HCT116 (cell line): Measurements from ENCODE around the gene SLC38A6. TPM values are rescaled to one million over a fixed set of nuclear protein-coding genes. Genes with fewer than 3 reads are reported as not detected.

Experiments
- ATAC-seq: fragments of 200-7000 bp; cut with Tn5 transposase; 2 replicates; pipeline ENCODE4 v1.9.1; 2020; ENCODE audit warnings: mild to moderate bottlenecking, moderate library complexity
- BruUV-seq: library from RNA; stranded (reverse); fragments of 400-500 nt; replicated peaks from 2 replicates; lab custom pipeline; 2021; lab: Mats Ljungman, UMichigan
- CTCF ChIA-PET: fragments of 300-600 bp; sonication (Branson Sonifier 250); formaldehyde crosslinking; loops from one replicate; lab custom pipeline; 2021; ENCODE audit warnings: antibody characterized with exemption; lab: Charles Lee
- POLR2A ChIA-PET: fragments of 300-600, 350-600 bp; sonication (Branson Sonifier 250); formaldehyde crosslinking; loops from one replicate; lab custom pipeline; 2021; ENCODE audit warnings: antibody characterized with exemption; lab: Charles Lee
- RAD21 ChIA-PET, 2 experiments: fragments of 300-600 bp; sonication (Branson Sonifier 250); formaldehyde crosslinking; loops; one replicate each; lab custom pipeline; 2023; ENCODE audit warnings: low total read pairs in 2 of 2; ENCODE audit not compliant: uncharacterized antibody in 2 of 2, unreplicated experiment in 2 of 2, low non-redundant PET in 1 of 2; lab: Charles Lee
- DNase-seq: peaks from one replicate; pipeline ENCODE4 v3.0.0-alpha.2; 2010; ENCODE audit warnings: low read depth, low spot score
- H2AFZ ChIP-seq: fragments of 200-600 bp; shearing (Covaris generic), sonication (generic); 2 replicates; pipeline ENCODE4 v1.6.1; 2017; ENCODE audit warnings: low read depth, mixed run types, mixed read lengths, antibody characterized with exemption, low read length; ENCODE audit not compliant: poor library complexity, severe bottlenecking
- H3K27ac ChIP-seq: 2 replicates; pipeline ENCODE4 v1.5.1; 2012; ENCODE audit warnings: low read depth, low read length
- H3K27me3 ChIP-seq: fragments of 200-600 bp; sonication (generic); 2 replicates; pipeline ENCODE4 v1.6.1; 2016; ENCODE audit warnings: mixed run types, low read length, mixed read lengths; ENCODE audit not compliant: insufficient read depth
- H3K36me3 ChIP-seq, 2 experiments: fragments of 200-500 bp in 1 of 2; fragments of 200-600 bp in 1 of 2; sonication (Bioruptor generic) in 1 of 2; sonication (generic) in 1 of 2; 2 replicates each; pipeline versions ENCODE4 v1.5.1 to v1.6.1; 2014 to 2016; ENCODE audit warnings: low read length in 2 of 2, inconsistent platforms in 1 of 2, mixed read lengths in 1 of 2, mixed run types in 1 of 2; ENCODE audit not compliant: insufficient read depth in 2 of 2, control insufficient read depth in 1 of 2
- H3K4me1 ChIP-seq, 2 experiments: fragments of 200-600 bp in 1 of 2; sonication (generic) in 1 of 2; 2 replicates each; pipeline versions ENCODE4 v1.5.1 to v1.6.1; 2012 to 2017; ENCODE audit warnings: low read length in 2 of 2, inconsistent platforms in 1 of 2, mild to moderate bottlenecking in 1 of 2, mixed read lengths in 1 of 2, mixed run types in 1 of 2, moderate library complexity in 1 of 2; ENCODE audit not compliant: insufficient read depth in 2 of 2, control insufficient read depth in 1 of 2
- H3K4me2 ChIP-seq: fragments of 200-600 bp; sonication (generic); 2 replicates; pipeline ENCODE4 v1.6.1; 2017; ENCODE audit warnings: mixed run types, low read length, mixed read lengths
- H3K4me3 ChIP-seq, 2 experiments: fragments of 200-600 bp in 1 of 2; sonication (generic) in 1 of 2; replicated peaks in 1 of 2; 2 replicates each; pipeline ENCODE4 v1.5.1; 2011 to 2016; ENCODE audit warnings: low read length in 2 of 2, control low read depth in 1 of 2, low read depth in 1 of 2, mild to moderate bottlenecking in 1 of 2, mixed read lengths in 1 of 2, mixed run types in 1 of 2
- H3K79me2 ChIP-seq: fragments of 200-600 bp; sonication (generic); 2 replicates; pipeline ENCODE4 v1.6.1; 2017; ENCODE audit warnings: mild to moderate bottlenecking, mixed run types, low read length, moderate library complexity, mixed read lengths; ENCODE audit not compliant: insufficient read depth
- H3K9ac ChIP-seq: fragments of 200-600 bp; sonication (generic); 2 replicates; pipeline ENCODE4 v1.6.1; 2016; ENCODE audit warnings: low read length, mixed read lengths
- H3K9me2 ChIP-seq: fragments of 200-600 bp; sonication (generic), shearing (Covaris generic); 2 replicates; pipeline ENCODE4 v1.6.1; 2017; ENCODE audit warnings: mixed run types, mild to moderate bottlenecking, moderate library complexity; ENCODE audit not compliant: insufficient read depth
- H3K9me3 ChIP-seq, 2 experiments: fragments of 200-500 bp in 1 of 2; fragments of 200-600 bp in 1 of 2; sonication (Bioruptor generic) in 1 of 2; sonication (generic) in 1 of 2; 2 replicates each; pipeline ENCODE4 v1.6.1; 2014 to 2017; ENCODE audit warnings: low read length in 2 of 2, mixed read lengths in 2 of 2, inconsistent platforms in 1 of 2, low read depth in 1 of 2, mild to moderate bottlenecking in 1 of 2, mixed run types in 1 of 2, moderate library complexity in 1 of 2; ENCODE audit not compliant: control insufficient read depth in 1 of 2, insufficient read depth in 1 of 2
- H4K20me1 ChIP-seq: fragments of 200-600 bp; sonication (generic), shearing (Covaris generic); 2 replicates; pipeline ENCODE4 v1.6.1; 2017; ENCODE audit warnings: mixed run types, mild to moderate bottlenecking, moderate library complexity; ENCODE audit not compliant: insufficient read depth
- ATF3 ChIP-seq: IDR thresholded peaks from 2 replicates; pipeline ENCODE4 v1.6.1; 2012
- CBX3 ChIP-seq: IDR thresholded peaks from 2 replicates; pipeline ENCODE4 v1.6.1; 2012; ENCODE audit warnings: low read depth
- CTCF ChIP-seq, 3 experiments: fragments of 200-600 bp in 1 of 3; sonication (generic) in 1 of 3; IDR thresholded peaks in 2 of 3; conservative IDR thresholded peaks in 1 of 3; 2 replicates each; pipeline ENCODE4 v1.5.1; 2012 to 2017; ENCODE audit warnings: low read depth in 2 of 3, low read length in 2 of 3, antibody characterized with exemption in 1 of 3, borderline replicate concordance in 1 of 3, control low read depth in 1 of 3, mild to moderate bottlenecking in 1 of 3, mixed read lengths in 1 of 3, mixed run types in 1 of 3, moderate library complexity in 1 of 3; ENCODE audit not compliant: insufficient read depth in 1 of 3
- EZH2 ChIP-seq: fragments of 200-600 bp; sonication (generic); IDR thresholded peaks from 2 replicates; pipeline ENCODE4 v1.6.1; 2017; ENCODE audit warnings: antibody characterized with exemption, mixed run types
- FOSL1 ChIP-seq: IDR thresholded peaks from 2 replicates; pipeline ENCODE4 v1.6.1; 2012; ENCODE audit warnings: low read depth
- MAX ChIP-seq: IDR thresholded peaks from 2 replicates; pipeline ENCODE4 v1.6.1; 2012
- POLR2A ChIP-seq: IDR thresholded peaks from 2 replicates; pipeline ENCODE4 v1.7.0; 2011; ENCODE audit warnings: borderline replicate concordance; ENCODE audit not compliant: insufficient read depth, insufficient read length; ENCODE audit errors: extremely low read depth
- POLR2AphosphoS5 ChIP-seq: IDR thresholded peaks from 2 replicates; pipeline ENCODE4 v1.6.1; 2011; ENCODE audit warnings: mild to moderate bottlenecking, low read depth, low read length, moderate library complexity
- REST ChIP-seq: IDR thresholded peaks from 2 replicates; pipeline ENCODE4 v1.6.1; 2012; ENCODE audit warnings: low read depth
- SIN3A ChIP-seq: IDR thresholded peaks from 2 replicates; pipeline ENCODE4 v1.6.1; 2012; ENCODE audit warnings: low read depth
- SRF ChIP-seq: IDR thresholded peaks from 2 replicates; pipeline ENCODE4 v1.6.1; 2012; ENCODE audit warnings: low read depth
- TCF7L2 ChIP-seq: IDR thresholded peaks from 2 replicates; pipeline ENCODE4 v1.7.0; 2011; ENCODE audit warnings: borderline replicate concordance, inconsistent platforms; ENCODE audit not compliant: insufficient read depth, insufficient read length; ENCODE audit errors: extremely low read depth
- YY1 ChIP-seq: IDR thresholded peaks from 2 replicates; pipeline ENCODE4 v1.6.1; 2011; ENCODE audit warnings: low read length, low read depth, moderate library complexity, mild to moderate bottlenecking; ENCODE audit not compliant: insufficient replicate concordance; ENCODE audit errors: extremely low read depth
- ZBTB33 ChIP-seq: IDR thresholded peaks from 2 replicates; pipeline ENCODE4 v1.6.1; 2011; ENCODE audit warnings: mild to moderate bottlenecking, low read length, moderate library complexity; ENCODE audit not compliant: insufficient replicate concordance; ENCODE audit errors: extremely low read depth
- ZFX ChIP-seq: fragments of 450-650 bp; IDR thresholded peaks from 2 replicates; pipeline ENCODE4 v1.6.1; 2017
- ZNF274 ChIP-seq: fragments of 200-500 bp; sonication (Bioruptor generic); IDR thresholded peaks from 2 replicates; pipeline ENCODE4 v1.6.1; 2014; ENCODE audit warnings: mild to moderate bottlenecking, low read depth, low read length, inconsistent platforms
- intact Hi-C: fragments of 100-400 bp; cut with micrococcal nuclease; formaldehyde crosslinking; loops from 2 replicates; pipeline ENCODE4 v1.10.0; 2022
- total RNA-seq: library from RNA; stranded (reverse); gene quantifications from one replicate; pipeline ENCODE4 v1.2.1, GENCODE V29; 2021; ENCODE audit not compliant: unreplicated experiment

SLC38A6 gene
- total RNA-seq, 1 experiment from 2014 or later: 9.5 TPM

- H3K9me3 ChIP-seq: no peaks in the 10 kb centered on the region
- no peaks in the 10 kb centered on the region; the same call in 1 of the 2 replicates for H3K79me2 ChIP-seq
- ATAC-seq: no peak
- H3K9me2 ChIP-seq: no peaks in the 10 kb centered on the region
- no peak overlapping the region for H3K4me3 ChIP-seq
- no peaks in the 10 kb centered on the region for H4K20me1 ChIP-seq
- TF ChIP-seq YY1 (no peak), SIN3A (no peak), CTCF (IDR thresholded peaks at IDR 0.05 in 2 of 3, conservative IDR thresholded peaks at IDR 0.05 in 1 of 3; ENCODE audit: borderline replicate concordance in 1 of 3, insufficient read depth in 1 of 3, low read depth in 2 of 3, low read length in 2 of 3) (no peak), ZNF274 (no peak), TCF7L2 (no peak), ZBTB33 (no peak), ZFX (no peak), REST (no peak), FOSL1 (no peak), POLR2AphosphoS5 (no peak), SRF (no peak), CBX3 (no peak), EZH2 (no peak), ATF3 (no peak), POLR2A (no peak), MAX (no peak)
- TF ChIP-seq, all 23 proteins: peak for 0
- Histone ChIP-seq H3K36me3 (peaks cover under 1 to 4% of the 10 kb centered on the region in 2 experiments; a peak in 2 of 4 replicates), H3K4me1 (no peaks in the 10 kb centered on the region), H2AFZ (no peak overlapping the region), H3K27ac (no peak overlapping the region), H3K9ac (no peak overlapping the region), H3K27me3 (no peaks in the 10 kb centered on the region), H3K4me2 (no peak overlapping the region)
- ChIA-PET POLR2A (no interaction called here), CTCF (no interaction called here), RAD21 (no interaction called here)
- BruUV-seq: no TSS peak
- DNase-seq: no peak
- intact Hi-C loops: loop anchor here (5.0 kb wide), 1 partner anchor 108 kb away; no protein-coding TSS in a partner anchor
Measured at GRCh38 chr14:60970146-60970545, 10.9 kb upstream of the SLC38A6 start.
